Right lobe of liver (tissue), 4 donors: ENCODE measurements around the gene NLGN1.

Experiments used
- POLR2A ChIP-seq: fragments of 450-650 bp; IDR thresholded peaks from one replicate; pipeline ENCODE4 v1.6.1; 2017; ENCODE audit warnings: antibody characterized with exemption, mild to moderate bottlenecking
- TF ChIP-seq, protein P1 (sequence below), 4 donors: fragments of 200-600 bp in 3 of 4; fragments of 450-650 bp in 1 of 4; IDR thresholded peaks; one replicate each; pipeline versions ENCODE4 v1.5.1 to v1.8.0; 2016 to 2022; ENCODE audit warnings: antibody characterized with exemption in 4 of 4, mild to moderate bottlenecking in 2 of 4
- donor health status: DM: no; HTN: no; CAD: no.
- donor health status: DM: no; HTN: no; CAD: no.
- donor health status: DM: no; HTN: yes; CAD: no.

GRCh38 chr3:174132006-174132405 is 734.5 kb downstream of the NLGN1 start:
- TF ChIP-seq, protein P1, sequence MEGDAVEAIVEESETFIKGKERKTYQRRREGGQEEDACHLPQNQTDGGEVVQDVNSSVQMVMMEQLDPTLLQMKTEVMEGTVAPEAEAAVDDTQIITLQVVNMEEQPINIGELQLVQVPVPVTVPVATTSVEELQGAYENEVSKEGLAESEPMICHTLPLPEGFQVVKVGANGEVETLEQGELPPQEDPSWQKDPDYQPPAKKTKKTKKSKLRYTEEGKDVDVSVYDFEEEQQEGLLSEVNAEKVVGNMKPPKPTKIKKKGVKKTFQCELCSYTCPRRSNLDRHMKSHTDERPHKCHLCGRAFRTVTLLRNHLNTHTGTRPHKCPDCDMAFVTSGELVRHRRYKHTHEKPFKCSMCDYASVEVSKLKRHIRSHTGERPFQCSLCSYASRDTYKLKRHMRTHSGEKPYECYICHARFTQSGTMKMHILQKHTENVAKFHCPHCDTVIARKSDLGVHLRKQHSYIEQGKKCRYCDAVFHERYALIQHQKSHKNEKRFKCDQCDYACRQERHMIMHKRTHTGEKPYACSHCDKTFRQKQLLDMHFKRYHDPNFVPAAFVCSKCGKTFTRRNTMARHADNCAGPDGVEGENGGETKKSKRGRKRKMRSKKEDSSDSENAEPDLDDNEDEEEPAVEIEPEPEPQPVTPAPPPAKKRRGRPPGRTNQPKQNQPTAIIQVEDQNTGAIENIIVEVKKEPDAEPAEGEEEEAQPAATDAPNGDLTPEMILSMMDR (IDR thresholded peaks at IDR 0.05) = no peak
- no peak for TF ChIP-seq POLR2A
